MV-4-11 (cell line): ENCODE data around the gene GABPB1.

Source experiments
- DNase-seq: peaks from one replicate; lab custom pipeline; 2025; lab: John Stamatoyannopoulos, UW

Gene GABPB1

GRCh38 chr15:50277370-50277769 is 77.6 kb downstream of the GABPB1 start:
- peak; percentile 28 for DNase-seq

DNA sequence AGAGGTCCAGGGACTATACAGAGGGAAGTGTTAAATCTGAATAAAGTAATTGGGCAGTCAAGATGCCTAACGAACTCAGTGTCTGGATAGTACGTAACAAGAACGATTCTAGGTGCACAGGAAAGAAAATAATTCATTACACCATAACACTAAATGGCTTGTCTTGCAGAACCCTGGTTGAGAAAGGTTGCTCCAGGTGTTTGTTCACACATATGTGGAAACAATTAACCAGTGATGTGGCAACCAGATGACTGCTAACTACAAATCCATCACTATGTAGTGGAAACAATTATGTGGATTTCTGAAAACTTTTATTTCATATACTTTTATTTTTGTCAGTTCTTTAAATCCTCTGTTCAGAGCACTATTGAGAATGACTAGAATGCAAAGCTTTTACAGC is 79.1 kb downstream of the GABPB1 start:
- DNase-seq, result no peak

GRCh38 chr15:50275091-50275490 is 79.9 kb downstream of the GABPB1 start:
- no peak for DNase-seq

- DNase-seq, result no peak
Observed at GRCh38 chr15:50267577-50267976, 87.4 kb downstream of the GABPB1 start.

- no peak for DNase-seq
Observed at GRCh38 chr15:50265620-50266019, 89.4 kb downstream of the GABPB1 start, which contains the start of gene HDC. Gene HDC, minus strand, starts transcription at chr15:50265726. Its CDS starts 103 bp downstream, at chr15:50265623.

DNA sequence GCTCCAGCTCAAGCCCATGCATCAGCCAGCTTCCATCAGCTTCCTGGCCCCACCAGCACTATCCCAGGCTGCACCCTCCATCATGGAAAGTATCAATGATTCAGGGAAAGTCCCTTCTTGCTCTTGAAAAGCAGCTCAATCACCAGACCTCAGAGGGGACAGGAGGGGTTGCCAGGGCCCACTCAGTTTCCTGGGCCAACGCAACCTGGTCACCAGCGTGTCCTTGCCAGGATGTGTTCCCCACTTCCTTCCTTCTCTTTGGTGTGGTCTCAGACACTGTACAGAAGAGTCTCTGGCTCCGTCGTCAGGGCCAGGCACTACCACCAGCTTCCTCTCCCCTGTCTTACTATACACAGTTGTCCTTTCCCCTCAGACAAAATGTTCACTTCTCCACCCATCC is 92.5 kb downstream of the GABPB1 start:
- no peak for DNase-seq

DNA sequence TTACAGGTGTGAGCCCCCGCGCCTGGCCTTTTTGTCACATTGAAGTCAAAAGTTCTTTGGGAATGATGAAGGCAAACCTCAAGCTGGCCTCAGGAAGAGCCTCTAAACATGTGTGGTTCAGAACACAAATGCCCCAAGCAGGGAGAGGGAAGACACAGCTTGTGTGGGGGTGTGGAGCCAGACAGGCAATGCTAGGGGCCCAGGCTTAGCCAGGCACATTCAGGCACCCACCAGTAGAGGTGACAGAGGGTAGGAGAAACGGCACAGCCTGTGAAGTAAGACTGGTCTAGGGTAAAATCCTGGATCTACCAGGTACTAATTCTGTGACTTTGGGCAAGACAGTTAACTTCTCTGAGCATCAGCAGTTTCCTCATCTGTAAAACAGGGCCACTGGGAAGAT is 93.0 kb downstream of the GABPB1 start:
- DNase-seq, result no peak

DNA sequence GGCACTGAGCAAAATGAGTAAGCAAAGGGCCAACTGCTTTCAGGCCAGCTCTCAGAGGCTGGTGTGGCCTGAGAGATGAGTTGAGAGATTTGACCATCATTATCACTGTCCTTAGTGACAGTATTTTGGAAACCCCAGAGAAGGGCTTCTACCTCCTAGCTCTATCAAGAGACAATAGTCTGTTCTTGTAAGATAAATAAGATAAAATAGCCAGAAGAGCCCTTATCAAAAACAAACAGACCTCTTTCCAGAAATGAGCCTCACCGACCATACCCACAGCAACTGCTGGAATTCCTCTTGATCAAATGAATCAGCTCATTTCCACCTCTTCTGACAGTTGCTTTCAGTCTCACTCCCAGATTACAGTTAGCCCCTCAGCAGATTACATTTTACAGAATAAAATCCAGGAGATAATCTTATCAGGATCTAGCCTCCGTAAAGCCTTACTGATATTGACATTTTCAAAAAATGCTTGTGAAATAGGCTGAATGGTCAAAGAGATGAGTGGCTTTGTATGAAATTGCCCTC is 94.0 kb downstream of the GABPB1 start:
- no peak for DNase-seq

DNA sequence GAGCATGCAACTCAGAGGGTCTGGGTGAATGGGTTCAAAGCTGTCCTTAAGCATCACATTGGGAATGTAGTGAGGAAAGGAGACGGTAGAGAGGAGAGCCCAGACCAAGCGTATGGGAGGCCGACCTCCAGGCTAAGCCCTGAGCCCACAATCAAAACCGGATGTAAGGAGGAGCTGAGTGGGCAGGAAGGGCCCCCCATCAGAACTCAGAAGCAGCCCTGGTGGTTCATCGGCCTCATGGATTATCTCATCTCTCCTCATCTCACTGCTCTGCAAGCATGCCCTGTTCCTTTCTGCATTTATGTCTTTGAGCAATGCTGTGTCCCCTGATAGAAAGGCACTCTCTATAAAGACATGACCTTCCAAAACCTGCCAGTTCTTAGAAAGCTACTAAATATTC is 95.7 kb downstream of the GABPB1 start:
- DNase-seq, result no peak

GRCh38 chr15:50257924-50258323 is 97.1 kb downstream of the GABPB1 start:
- DNase-seq, result peak; percentile 84

DNA sequence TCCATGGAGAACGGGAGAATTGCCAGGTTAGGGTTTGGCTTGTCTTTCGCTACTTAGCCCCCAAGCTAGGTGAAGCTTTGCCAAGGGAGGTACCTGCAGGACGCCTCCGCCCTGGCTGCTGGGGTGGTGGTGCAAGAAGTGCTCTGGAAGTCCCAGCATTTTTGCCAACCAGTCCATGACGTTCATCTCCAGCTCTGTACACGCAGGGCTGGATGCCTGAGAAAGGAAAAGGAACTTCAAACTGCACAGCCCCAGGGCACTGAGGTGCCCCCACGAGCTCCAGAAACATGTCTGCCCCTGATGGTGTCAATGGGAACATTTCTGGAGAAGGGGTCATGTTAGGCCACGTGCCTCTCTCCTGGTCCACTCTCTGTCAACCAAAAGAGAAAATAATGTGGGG is 97.7 kb downstream of the GABPB1 start:
- DNase-seq, result no peak

DNA sequence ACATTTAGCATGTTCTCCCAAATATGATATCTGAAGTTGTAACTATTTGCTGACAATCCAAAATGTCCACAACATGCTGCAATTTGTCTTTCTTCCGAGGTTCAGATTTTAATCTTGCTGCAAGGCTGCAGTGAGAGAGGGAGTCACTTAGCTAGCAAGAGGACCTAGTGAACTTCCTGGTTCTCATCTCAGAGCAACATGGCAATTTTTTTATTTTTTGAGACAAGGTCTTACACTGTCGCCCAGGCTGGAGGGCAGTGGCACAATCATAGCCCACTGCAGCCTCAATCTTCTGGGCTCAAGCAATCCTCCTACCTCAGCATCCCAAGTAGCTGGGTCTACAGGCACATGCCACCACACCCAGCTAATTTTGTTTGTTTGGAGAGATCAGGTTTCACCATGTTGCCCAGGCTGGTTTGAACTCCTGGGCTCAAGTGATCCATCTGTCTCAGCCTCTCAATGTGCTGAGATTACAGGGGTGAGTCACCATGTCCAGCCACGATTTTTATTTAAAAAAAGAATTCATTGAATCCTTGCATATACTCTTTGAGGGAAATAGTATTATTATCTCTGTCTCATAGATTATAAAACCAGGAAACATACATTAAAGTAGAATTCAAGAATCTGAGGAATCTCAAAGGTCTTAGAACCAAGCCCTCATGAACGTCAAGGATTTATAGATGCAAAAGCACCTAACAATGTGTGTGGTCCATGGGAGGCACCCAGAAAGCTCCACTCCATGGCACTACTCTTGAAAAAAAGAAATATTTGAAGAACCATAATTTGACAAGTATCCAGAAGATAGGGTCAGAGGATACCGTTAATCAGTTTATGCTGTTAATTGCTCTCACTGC is 98.6 kb downstream of the GABPB1 start:
- DNase-seq, result no peak

- no peak for DNase-seq
Observed at GRCh38 chr15:50252556-50252955, 102.4 kb downstream of the GABPB1 start.

DNA sequence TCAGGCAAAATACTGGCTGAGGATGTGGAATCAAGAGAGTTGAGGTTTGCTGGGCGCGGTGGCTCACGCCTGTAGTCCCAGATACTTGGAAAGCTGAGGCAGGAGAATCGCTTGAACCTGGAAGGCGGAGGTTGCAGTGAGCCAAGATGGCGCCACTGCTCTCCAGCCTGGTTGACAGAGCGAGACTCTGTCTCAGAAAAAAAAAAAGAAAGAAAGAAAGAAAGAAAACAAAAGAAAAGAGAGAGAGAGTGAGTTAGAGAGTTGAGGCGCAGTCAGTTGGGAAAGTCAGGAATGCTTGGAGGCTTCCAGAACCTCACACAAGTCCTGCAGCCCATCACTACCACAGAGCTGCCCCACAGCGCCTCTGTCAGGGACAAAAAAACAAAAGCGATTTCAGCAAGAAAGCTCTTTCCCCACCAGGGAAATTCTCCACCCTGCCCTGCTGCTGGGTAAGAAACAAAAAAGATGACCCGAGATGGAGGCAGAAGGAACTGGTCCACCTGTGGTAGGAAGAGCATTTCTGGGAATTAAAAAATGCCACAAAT is 103.3 kb downstream of the GABPB1 start:
- DNase-seq, result no peak

- no peak for DNase-seq
Observed at GRCh38 chr15:50250760-50251394, 104.1 kb downstream of the GABPB1 start.

DNA sequence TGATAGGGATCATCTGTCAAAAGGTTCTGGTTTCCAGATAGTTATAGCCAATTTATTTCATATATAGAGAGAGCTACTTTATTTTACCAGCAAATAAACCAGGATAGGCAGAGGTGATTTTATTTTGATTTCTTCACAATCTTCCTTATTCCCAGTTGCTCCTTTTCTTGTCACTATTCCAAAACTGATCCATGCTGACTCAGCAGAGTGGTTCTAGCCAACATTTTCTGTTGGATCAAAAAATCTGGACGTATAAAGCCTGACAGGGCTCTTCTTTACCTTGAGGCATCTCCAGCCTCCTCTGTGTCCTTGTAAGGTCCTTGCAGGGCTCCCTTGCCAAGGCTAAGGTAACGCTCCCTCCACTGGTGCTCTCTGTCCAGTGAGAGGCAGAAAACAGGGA is 105.3 kb downstream of the GABPB1 start:
- no peak for DNase-seq

DNA sequence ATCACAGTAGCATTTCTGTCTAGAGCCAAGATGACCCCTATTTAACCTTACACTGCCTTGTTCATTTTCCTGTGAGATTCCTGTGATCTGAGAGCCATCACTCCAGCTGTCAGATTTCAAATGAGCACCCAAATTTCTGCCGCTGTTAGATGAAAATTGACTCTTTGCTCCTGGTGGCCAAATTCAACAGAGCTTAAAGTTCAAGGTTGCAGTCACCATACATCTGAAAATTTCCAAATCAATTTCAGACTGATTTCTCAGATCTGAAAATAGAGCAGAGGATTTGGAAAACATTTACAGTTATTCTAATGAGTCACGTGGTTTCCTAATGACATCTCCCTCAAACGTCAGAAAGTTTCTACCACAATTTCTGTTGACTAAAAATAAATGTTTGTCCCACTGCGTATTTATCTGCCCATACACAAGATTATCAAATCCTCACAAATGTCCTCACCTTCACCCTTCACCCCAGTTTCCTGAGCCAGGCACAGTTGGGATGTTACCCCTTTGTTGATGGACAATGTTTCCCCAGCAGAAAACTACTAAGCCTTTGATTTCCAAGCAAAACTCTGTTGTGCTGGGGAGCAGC is 105.9 kb downstream of the GABPB1 start:
- DNase-seq, result peak; percentile 20

GRCh38 chr15:50247819-50248655 is 107.0 kb downstream of the GABPB1 start:
- peak; percentile 65 for DNase-seq

GRCh38 chr15:50246631-50247030 is 108.4 kb downstream of the GABPB1 start:
- no peak for DNase-seq

GRCh38 chr15:50244959-50245624 is 109.9 kb downstream of the GABPB1 start:
- DNase-seq, result no peak

DNA sequence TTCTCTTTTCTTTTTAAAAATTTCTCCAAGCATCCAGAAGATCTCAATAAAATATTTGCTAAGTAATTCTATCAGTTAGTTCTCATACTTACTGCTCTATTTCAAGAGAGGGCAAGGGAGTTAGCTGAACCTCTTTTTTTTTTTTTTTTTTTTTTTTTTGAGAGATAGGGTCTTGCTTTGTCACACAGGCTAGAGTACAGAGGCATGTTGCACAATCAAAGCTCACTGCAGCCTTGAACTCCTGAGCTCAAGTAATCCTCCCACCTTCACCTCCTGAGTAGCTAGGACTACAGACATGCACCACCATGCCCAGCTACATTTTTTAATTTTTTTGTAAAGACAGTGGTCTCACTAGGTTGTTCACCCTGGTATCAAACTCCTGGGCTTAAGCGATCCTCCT is 110.8 kb downstream of the GABPB1 start:
- DNase-seq, result no peak
